Measurements from ENCODE around the gene PMAIP1. TPM values are rescaled to one million over a fixed set of nuclear protein-coding genes. Genes with fewer than 3 reads are reported as not detected.

PMAIP1 gene
- total RNA-seq, 2 experiments from 2014 or later, result 58.7 to 97.2 TPM

- intact Hi-C loops (cut with DNase I, micrococcal nuclease), result no loop called here
- no peak overlapping the region for H3K27ac Mint-ChIP-seq
- H3K27me3 Mint-ChIP-seq, result no peaks in the 10 kb centered on the region
- ChIA-PET POLR2A (no interaction called here), CTCF (interaction anchor here (0.6 kb wide), 1 partner anchor 382 kb away, joined by 4 read pairs; no protein-coding TSS in a partner anchor)
- H3K4me3 Mint-ChIP-seq, result no peak overlapping the region
- no peaks in the 10 kb centered on the region for H3K9me3 Mint-ChIP-seq (ENCODE audit: low read depth)
- ATAC-seq (no peak), DNase-seq (no peak)
- no peaks in the 10 kb centered on the region for H3K4me1 Mint-ChIP-seq
- H3K36me3 Mint-ChIP-seq (ENCODE audit: low read depth), result no peaks in the 10 kb centered on the region
Observed at GRCh38 chr18:59892123-59892522, 7.7 kb upstream of the PMAIP1 start.

- H3K4me3 Mint-ChIP-seq, result no peak overlapping the region
- peaks cover 3% of the 10 kb centered on the region for H3K4me1 Mint-ChIP-seq
- ATAC-seq (no peak), DNase-seq (no peak)
- intact Hi-C loops (cut with DNase I, micrococcal nuclease), result no loop called here
- H3K27ac Mint-ChIP-seq, result no peak overlapping the region
- POLR2A ChIA-PET, result no interaction called here
- H3K9me3 Mint-ChIP-seq (ENCODE audit: low read depth), result no peaks in the 10 kb centered on the region
- no peaks in the 10 kb centered on the region for H3K36me3 Mint-ChIP-seq (ENCODE audit: low read depth)
- H3K27me3 Mint-ChIP-seq, result no peaks in the 10 kb centered on the region
- CTCF ChIA-PET, result no interaction called here
Observed at GRCh38 chr18:59893971-59894370, 5.8 kb upstream of the PMAIP1 start.

- Mint-ChIP-seq H3K4me1 (peaks cover 14% of the 10 kb centered on the region), H3K4me3 (no peak overlapping the region), H3K27me3 (no peaks in the 10 kb centered on the region), H3K9me3 (ENCODE audit: low read depth) (no peaks in the 10 kb centered on the region), H3K36me3 (ENCODE audit: low read depth) (peaks cover 22% of the 10 kb centered on the region), H3K27ac (no peak overlapping the region)
- ChIA-PET CTCF (no interaction called here), POLR2A (interaction anchor here (1.0 kb wide), 1 partner anchor 19 kb away, joined by 6 read pairs; no protein-coding TSS in a partner anchor)
- DNase-seq, result no peak
- ATAC-seq, result no peak
- intact Hi-C loops (cut with DNase I, micrococcal nuclease), result no loop called here
Observed at GRCh38 chr18:59897321-59897954, 2.4 kb upstream of the PMAIP1 start.

- no peak for ATAC-seq
- ChIA-PET POLR2A (no interaction called here), CTCF (no interaction called here)
- H3K36me3 Mint-ChIP-seq (ENCODE audit: low read depth), result peaks cover 29% of the 10 kb centered on the region
- H3K27me3 Mint-ChIP-seq, result no peaks in the 10 kb centered on the region
- no peak overlapping the region for H3K27ac Mint-ChIP-seq
- peaks cover 21% of the 10 kb centered on the region for H3K4me1 Mint-ChIP-seq
- no peak overlapping the region for H3K4me3 Mint-ChIP-seq
- no peaks in the 10 kb centered on the region for H3K9me3 Mint-ChIP-seq (ENCODE audit: low read depth)
- no peak for DNase-seq
- intact Hi-C loops (cut with DNase I, micrococcal nuclease), result loop anchor here (2.0 kb wide), 2 partner anchors 51 to 61 kb away; no protein-coding TSS in a partner anchor
Observed at GRCh38 chr18:59898093-59898492, 1.7 kb upstream of the PMAIP1 start.

- ATAC-seq (no peak), DNase-seq (no peak)
- intact Hi-C loops (cut with DNase I, micrococcal nuclease), result loop anchor here (1.0 to 2.0 kb wide), 6 partner anchors 12 to 62 kb away; no protein-coding TSS in a partner anchor
- Mint-ChIP-seq H3K4me1 (peaks cover 24% of the 10 kb centered on the region), H3K36me3 (ENCODE audit: low read depth) (peaks cover 32% of the 10 kb centered on the region), H3K9me3 (ENCODE audit: low read depth) (no peaks in the 10 kb centered on the region), H3K27ac (peak overlapping the region; percentile 95), H3K27me3 (no peaks in the 10 kb centered on the region), H3K4me3 (peak overlapping the region; percentile 86)
- ChIA-PET CTCF (interaction anchor here (0.6 to 1.0 kb wide), 5 partner anchors 13 to 97 kb away, joined by 3 to 4 read pairs (median 3); no protein-coding TSS in a partner anchor), POLR2A (interaction anchor here (0.7 to 4.2 kb wide), 6 partner anchors 13 to 55 kb away, joined by 3 to 35 read pairs (median 28); no protein-coding TSS in a partner anchor)
Observed at GRCh38 chr18:59898609-59899297, 1.0 kb upstream of the PMAIP1 start.

GRCh38 chr18:59900222-59901128 lies 679 bp downstream of the PMAIP1 start:
- peaks cover 40% of the 10 kb centered on the region for H3K4me1 Mint-ChIP-seq
- intact Hi-C loops (cut with DNase I, micrococcal nuclease), result loop anchor here (1.0 to 10.0 kb wide), 3 partner anchors 761 to 1226 kb away; partner anchors contain the start of genes SEC11C (in 2 of the 2) and MALT1 (in 1 of the 2)

GRCh38 chr18:59902131-59902992 lies 2.6 kb downstream of the PMAIP1 start:
- ChIA-PET POLR2A (interaction anchor here (0.6 to 4.2 kb wide), 6 partner anchors 16 to 55 kb away, joined by 3 to 35 read pairs (median 4); no protein-coding TSS in a partner anchor), CTCF (no interaction called here)
- peak overlapping the region; percentile 86 for H3K4me3 Mint-ChIP-seq
- no peaks in the 10 kb centered on the region for H3K27me3 Mint-ChIP-seq
- DNase-seq (peak; percentile 42), ATAC-seq (peak; percentile 28)
- H3K27ac Mint-ChIP-seq, result peak overlapping the region; percentile 90
- H3K9me3 Mint-ChIP-seq (ENCODE audit: low read depth), result no peaks in the 10 kb centered on the region
- intact Hi-C loops (cut with DNase I, micrococcal nuclease), result loop anchor here (1.0 to 10.0 kb wide), 5 partner anchors 25 to 1228 kb away; partner anchors contain the start of genes LMAN1 (in 1 of the 2), MALT1 (in 1 of the 2) and SEC11C (in 1 of the 2)
- H3K36me3 Mint-ChIP-seq (ENCODE audit: low read depth), result peaks cover 46% of the 10 kb centered on the region
- peaks cover 59% of the 10 kb centered on the region for H3K4me1 Mint-ChIP-seq

More at GRCh38 chr18:59900222-59901128, 679 bp downstream of the PMAIP1 start:
- ATAC-seq (peak; percentile 43), DNase-seq (peak; percentile 83)
- peaks cover 43% of the 10 kb centered on the region for H3K36me3 Mint-ChIP-seq (ENCODE audit: low read depth)
- H3K4me3 Mint-ChIP-seq, result peak overlapping the region; percentile 86
- no peaks in the 10 kb centered on the region for H3K9me3 Mint-ChIP-seq (ENCODE audit: low read depth)
- ChIA-PET CTCF (interaction anchor here (0.6 to 1.3 kb wide), 7 partner anchors 18 to 384 kb away, joined by 3 to 6 read pairs (median 3); no protein-coding TSS in a partner anchor), POLR2A (interaction anchor here (0.6 to 4.2 kb wide), 15 partner anchors 8 to 760 kb away, joined by 3 to 35 read pairs (median 5); no protein-coding TSS in a partner anchor)
- H3K27me3 Mint-ChIP-seq, result no peaks in the 10 kb centered on the region
- H3K27ac Mint-ChIP-seq, result peak overlapping the region; percentile 90

GRCh38 chr18:59902993-59903610 lies 3.3 kb downstream of the PMAIP1 start:
- Mint-ChIP-seq H3K9me3 (ENCODE audit: low read depth) (no peaks in the 10 kb centered on the region), H3K4me3 (peak overlapping the region; percentile 86), H3K27ac (peak overlapping the region; percentile 90), H3K4me1 (peaks cover 62% of the 10 kb centered on the region), H3K27me3 (no peaks in the 10 kb centered on the region), H3K36me3 (ENCODE audit: low read depth) (peaks cover 46% of the 10 kb centered on the region)
- intact Hi-C loops (cut with DNase I, micrococcal nuclease), result loop anchor here (1.0 to 10.0 kb wide), 5 partner anchors 24 to 1228 kb away; partner anchors contain the start of genes LMAN1 (in 1 of the 2), MALT1 (in 1 of the 2) and SEC11C (in 1 of the 2)
- ChIA-PET CTCF (no interaction called here), POLR2A (interaction anchor here (0.7 to 4.2 kb wide), 4 partner anchors 18 to 56 kb away, joined by 3 to 35 read pairs (median 13); no protein-coding TSS in a partner anchor)
- DNase-seq (no peak), ATAC-seq (no peak)

- DNase-seq (no peak), ATAC-seq (no peak)
- Mint-ChIP-seq H3K36me3 (ENCODE audit: low read depth) (peaks cover 46% of the 10 kb centered on the region), H3K9me3 (ENCODE audit: low read depth) (no peaks in the 10 kb centered on the region), H3K4me3 (peak overlapping the region; percentile 50), H3K27me3 (no peaks in the 10 kb centered on the region), H3K4me1 (peaks cover 68% of the 10 kb centered on the region), H3K27ac (peak overlapping the region; percentile 92)
- CTCF ChIA-PET, result interaction anchor here (0.6 to 0.9 kb wide), 3 partner anchors 15 to 575 kb away, joined by 3 read pairs; no protein-coding TSS in a partner anchor
- POLR2A ChIA-PET, result interaction anchor here (0.6 to 1.4 kb wide), 6 partner anchors 9 to 57 kb away, joined by 3 to 10 read pairs (median 4); no protein-coding TSS in a partner anchor
- intact Hi-C loops (cut with DNase I, micrococcal nuclease), result loop anchor here (5.0 to 10.0 kb wide), 2 partner anchors 767 to 1229 kb away; partner anchors contain the start of genes MALT1 (in 1 of the 2) and SEC11C (in 1 of the 2)
Observed at GRCh38 chr18:59904011-59904601, 4.3 kb downstream of the PMAIP1 start.
